HuH-7.5 (cell line): Measurements from ENCODE around the gene FBLN5.

Experiments
- DNase-seq: peaks from one replicate; pipeline ENCODE4 v3.0.0; 2011; ENCODE audit warnings: low spot score

The FBLN5 gene, protein sequence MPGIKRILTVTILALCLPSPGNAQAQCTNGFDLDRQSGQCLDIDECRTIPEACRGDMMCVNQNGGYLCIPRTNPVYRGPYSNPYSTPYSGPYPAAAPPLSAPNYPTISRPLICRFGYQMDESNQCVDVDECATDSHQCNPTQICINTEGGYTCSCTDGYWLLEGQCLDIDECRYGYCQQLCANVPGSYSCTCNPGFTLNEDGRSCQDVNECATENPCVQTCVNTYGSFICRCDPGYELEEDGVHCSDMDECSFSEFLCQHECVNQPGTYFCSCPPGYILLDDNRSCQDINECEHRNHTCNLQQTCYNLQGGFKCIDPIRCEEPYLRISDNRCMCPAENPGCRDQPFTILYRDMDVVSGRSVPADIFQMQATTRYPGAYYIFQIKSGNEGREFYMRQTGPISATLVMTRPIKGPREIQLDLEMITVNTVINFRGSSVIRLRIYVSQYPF

DNA sequence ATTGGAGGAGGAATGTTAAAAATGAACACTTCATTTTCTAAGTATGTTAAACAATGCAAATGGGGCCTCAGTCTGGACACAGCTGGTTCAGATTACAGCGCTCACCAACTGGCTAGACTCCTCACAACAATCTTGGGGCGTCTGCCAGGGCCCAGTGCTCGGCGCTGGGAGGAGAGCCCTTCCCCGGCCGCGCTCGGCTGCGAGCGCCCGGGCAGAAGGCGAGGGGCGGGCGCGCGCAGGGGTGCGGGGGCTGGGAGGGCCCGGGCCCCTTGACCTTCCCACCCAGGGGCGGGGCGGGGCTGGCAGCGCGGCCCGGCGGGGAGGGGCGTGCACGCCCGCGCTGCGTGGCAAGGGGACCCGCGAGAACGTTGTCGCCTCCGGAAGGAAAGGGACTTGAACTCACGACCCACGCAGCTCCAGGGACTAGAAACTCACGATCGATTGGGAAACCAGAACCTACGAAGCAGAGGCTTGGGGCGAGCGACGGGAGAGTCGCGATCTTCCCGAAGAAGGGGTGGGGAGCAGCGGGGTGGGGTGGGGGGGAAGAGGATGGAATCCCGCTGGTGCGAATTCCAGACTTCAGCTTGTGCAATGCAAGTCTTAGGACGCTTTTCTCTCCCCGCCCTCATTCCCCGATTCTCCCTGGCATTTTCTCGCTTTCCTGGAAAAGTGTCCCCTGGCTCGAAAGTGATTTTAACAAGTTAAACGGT, at the start of gene FBLN5:
Gene FBLN5, minus strand, starts transcription at position 220 of the 710 bp plus-strand sequence. CDS start 465 bp downstream, outside the sequence.
- DNase-seq, result no peak

DNA sequence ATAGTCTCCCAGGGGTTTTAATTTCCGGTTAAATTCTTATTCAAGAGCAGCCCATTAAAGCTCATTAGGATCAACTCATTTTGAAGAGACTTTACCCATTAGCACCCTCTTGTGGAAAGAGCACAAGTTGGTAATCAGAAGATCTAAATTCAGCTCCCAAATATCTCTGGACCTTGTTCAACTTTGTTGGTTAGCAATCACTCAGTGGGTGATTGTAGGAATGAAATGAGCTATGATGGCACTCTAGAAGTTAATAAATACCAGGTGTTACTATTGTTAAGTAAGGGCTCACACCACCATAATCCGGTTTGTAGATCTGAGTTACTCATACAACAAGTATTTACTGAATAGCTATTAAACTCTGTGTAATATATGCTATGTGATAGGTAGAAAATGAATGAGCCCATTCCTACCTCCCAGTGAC, 49.5 kb upstream of the FBLN5 start:
- DNase-seq, result peak; percentile 9

DNA sequence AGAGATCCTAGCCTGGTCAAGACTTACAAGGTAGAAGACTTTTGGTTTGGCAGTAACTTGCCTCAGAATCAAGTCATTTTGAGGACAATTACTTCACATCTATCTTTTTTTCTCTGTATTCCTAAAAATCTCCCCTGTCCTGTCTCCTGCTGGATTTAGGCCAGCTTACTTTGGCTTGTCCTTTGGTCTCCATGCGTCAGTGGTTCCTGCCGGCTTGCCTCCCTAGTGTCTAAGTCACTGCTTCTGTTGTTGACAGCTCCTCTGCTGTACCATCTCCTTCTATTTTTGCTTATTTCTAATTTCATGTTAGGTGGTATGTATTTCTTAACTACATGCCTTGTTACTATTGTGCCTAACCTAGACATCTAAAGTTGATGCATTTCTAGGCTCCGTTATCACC, 39.7 kb upstream of the FBLN5 start:
- no peak for DNase-seq

DNA sequence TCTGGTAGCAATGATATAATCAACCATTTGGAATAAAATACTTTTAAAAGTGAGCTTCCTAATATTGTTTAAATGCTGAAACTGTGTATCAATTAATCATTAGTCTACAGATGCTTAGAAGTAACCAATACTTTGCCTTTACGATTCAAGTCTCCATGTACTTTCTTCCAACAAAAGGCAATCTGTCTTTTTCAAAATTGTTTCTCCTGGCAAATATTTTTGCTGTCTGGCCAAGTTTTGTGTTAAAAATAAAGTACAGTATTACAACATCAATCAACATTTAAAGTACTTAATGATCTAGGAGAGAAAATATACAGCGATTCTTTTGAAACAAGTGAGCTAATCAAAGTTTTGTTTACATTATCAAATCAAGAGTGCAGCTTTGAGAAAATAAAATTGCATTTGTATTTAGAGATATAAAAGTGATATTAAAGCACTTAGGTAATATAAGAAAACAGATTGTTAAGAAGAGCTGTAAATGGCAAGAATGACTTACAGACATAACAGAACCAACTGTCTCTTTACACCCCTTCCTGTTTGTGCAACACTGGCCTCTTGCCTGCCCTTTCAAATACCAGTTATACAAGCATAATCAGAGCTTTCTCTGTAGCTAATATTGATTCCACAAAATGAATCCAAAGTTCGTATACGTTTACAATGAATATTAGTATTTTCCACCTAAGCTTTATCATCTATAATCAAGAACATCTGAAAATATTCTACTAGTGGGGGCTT, 38.2 kb upstream of the FBLN5 start:
- DNase-seq, result no peak

DNA sequence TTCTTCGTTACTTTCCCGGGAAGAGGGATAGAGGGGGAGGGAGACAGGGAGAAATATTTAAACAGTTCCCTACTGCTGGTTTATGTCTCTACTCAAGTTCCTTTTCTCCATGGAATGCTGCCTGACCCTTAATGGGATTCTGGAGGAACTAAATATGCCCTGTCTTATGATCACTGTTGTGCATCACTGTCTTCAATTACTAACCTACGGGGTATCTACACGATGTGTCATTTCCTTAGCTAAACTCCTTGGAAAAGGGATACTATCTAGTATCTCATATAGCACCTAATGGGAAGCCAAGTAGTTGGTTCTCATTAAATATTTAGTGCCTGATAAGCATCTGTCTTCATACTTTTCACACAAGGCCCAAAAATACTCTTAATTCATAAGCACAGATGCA, 37.5 kb upstream of the FBLN5 start:
- no peak for DNase-seq

DNA sequence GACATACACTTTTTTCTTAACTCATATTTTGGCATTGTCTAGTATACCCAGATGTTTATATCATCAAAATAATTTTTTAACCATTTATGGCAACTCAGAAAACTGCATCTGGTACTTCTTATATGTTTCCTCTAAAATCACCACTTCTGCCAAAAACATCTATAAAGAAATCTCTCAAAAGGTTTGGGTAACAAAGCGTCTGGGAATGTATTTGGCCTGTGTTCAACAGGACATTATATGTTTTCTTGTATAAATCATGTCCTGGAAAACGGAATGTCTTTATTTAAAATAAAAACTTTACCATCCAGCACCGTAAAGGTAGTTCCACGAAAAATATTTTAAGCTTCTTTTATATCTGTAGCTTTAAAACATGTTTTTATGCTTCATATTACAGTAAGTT, 36.1 kb upstream of the FBLN5 start:
- no peak for DNase-seq

DNA sequence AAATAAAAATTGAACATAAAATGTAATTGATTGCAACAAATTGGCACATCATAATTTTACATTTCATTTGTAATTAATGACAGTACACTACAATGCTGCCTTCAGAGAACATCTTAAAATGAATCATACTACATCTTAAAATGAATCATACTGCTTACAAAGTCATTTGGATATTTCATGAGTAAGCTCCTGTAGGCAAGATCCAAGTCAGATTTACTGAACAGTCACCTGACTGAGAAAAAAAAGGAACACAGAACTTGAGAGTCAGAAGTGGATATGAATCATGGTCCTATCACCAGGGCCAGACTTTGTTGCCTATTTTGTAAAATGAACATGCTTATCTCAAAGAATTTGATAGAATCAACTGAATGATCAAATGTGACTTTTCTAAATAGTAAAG, 32.7 kb upstream of the FBLN5 start:
- DNase-seq, result no peak

DNA sequence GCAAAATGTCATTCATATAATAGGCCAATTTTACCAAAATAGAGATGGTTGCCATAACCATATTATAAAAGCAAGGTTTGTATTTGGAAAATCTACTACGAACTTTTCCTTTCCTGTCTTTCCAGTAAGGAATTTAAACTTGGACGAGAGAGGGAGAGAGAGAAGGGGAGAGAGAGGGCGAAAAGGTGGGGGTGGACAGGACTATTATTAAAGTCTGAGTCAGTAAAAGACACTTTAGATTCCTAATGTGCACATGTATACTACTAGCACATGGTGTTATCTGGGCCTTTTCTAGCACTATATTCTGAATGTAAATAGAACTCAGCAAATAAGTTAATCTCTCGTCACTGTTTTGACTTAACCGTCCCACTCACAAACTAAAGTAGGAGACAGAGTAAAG, 30.4 kb upstream of the FBLN5 start:
- no peak for DNase-seq

DNA sequence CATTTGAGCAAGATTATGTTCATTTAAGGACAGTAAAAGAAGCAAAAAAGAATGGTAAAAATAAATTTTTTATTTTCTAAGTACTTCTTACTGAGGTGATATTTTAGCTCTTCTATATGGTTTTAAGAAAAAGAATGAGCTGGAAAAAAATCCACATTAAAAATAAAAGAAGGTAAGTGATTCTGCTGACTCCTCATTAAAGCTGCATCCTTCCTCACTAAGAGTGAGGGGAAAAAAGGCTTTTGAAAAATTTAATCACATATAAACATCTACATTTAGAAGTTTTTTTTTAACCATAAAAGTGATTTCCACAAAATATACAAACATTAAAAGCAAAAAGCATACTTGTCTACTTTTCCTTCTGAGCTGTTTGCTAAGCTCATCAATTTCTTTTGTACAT, 28.3 kb upstream of the FBLN5 start:
- no peak for DNase-seq

DNA sequence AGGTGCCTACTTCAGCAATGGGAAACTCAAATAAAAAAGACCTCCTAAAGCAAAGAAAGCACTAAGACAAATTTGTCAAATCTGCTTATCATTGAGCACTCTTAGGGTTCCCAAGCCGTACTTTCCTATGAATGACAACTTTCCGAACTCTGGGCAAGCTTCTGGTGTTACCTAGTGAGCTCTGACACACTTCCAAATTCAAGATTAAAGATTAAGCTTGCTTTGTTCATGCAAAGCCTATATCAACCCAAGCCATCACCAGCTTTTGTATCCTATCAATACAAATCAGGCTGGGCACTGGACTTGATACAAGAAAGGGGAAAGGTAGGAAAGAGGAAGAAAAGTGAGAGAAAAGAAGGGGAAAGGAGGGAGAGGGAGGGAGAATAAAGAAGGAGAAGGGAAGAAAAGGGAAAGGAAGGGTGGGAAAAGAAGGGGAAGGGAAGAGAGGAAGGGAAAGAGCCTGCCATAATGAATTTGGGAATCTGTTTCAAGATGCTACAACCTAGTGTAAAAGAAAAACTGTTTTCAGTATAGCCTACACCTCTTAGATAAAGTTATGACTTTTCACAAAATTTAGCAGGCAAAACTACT, 23.8 kb upstream of the FBLN5 start:
- DNase-seq, result no peak

DNA sequence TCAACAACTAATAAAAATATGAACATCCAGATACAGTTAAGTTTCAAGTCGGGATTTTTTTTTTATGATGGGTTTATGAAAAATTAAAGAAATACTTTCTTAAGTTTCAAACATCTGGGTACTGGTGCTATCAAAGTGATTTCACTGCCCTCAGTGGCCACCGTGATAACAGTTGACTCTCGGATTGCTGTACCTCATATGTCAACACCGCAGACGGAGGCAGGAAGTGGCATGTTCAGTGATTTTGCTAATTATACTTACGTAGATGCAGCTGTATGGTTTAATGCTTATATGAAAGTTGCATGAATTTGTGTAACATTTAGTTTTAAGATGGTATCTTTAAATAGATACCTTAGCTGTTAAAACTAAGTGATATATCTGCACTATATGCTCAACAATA, 20.8 kb upstream of the FBLN5 start:
- no peak for DNase-seq

DNA sequence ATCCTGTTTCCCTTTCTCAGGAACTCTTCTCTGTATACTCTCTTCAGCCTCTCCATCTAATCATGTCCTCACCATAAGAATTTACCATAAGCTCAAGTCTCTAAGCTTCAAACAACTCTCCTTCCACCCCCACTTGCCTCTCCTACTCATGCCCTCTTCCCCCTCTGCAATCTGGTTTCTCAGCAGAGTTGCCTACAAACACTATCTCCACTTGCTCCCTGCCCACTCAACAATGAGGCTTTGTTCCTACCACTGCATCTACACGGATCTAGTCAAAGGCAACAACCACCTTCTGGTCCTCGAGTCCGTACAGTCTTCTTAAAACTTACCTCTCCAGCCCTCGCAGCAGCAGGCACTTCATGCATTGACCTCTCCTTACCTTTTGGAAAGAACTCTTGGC, 17.2 kb upstream of the FBLN5 start:
- no peak for DNase-seq

DNA sequence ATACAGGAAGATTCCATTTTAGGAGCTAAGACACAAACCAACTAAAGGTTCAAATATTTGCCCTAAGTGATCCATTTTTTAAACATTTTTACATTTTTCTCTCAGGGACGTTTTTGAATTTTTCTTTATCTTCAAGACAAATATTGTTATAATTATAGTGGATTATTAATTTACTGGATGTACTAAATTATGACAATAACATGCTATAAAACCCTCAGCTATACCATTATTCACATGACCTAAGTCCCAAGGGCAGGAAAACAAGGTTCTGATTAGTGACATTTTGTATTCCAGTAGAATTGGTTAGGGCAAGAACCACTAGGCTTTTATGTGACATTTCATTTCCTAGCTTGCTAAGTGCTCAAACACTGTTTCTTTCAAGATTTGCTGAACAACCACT, 16.5 kb upstream of the FBLN5 start:
- no peak for DNase-seq

DNA sequence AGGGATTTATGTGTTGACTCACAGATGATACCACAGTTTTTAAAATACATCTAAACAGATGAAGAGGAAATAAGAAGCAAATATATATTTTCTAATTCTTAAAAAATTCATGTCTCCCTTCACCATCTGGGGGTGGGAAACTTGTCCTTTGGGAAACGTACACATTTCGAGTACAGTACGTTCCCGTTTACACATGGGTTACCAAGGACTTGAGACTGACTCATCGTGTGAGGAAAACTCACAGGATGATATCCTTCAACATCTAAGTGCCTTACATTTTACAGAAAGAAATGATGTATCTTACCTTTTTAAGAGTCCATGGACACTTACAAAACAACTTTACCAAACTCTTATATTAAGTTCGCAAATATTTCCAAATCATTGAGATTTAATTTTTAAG, 16.0 kb upstream of the FBLN5 start:
- DNase-seq, result no peak

DNA sequence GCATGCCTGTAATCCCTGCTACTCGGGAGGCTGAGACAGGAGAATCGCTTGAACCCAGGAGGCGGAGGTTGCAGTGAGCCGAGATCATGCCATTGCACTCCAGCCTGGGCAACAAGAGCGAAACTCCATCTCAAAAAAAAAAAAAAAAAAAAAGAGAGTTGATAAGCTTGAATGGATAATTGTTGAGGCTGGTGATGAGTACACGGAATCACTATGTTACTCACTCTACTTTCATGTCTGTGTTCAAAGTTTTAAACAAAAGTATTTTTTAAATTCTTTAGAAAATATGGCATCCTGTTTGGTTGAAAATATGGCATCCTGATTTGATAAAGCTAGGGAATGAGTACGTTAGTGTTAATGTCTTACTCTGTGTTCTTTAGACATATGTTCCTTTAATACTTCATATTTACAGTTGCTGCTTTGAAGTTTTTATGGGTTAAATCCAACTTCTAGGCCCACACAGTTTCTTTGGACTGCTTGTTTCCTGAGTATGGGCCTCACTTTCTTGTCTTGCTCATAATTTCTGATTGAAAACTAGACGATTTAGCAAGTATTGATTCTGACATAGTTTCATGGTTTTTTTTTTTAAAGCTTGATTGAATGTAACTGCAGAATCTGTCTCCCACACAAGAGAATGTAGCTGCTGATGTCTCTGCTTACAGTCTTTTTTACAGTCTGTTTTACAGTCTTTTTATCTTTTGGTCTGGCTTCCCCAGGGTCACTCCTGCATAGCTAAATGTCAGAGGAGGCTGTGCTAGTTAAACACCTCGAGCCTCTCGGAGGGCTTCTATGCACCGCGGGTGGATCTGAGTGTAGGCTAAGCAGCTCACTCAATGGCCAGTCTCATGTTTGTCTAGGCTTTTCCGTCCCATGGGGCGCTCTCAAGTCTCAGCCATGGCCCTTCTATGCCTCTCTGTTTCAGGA, 14.1 kb upstream of the FBLN5 start:
- no peak for DNase-seq

DNA sequence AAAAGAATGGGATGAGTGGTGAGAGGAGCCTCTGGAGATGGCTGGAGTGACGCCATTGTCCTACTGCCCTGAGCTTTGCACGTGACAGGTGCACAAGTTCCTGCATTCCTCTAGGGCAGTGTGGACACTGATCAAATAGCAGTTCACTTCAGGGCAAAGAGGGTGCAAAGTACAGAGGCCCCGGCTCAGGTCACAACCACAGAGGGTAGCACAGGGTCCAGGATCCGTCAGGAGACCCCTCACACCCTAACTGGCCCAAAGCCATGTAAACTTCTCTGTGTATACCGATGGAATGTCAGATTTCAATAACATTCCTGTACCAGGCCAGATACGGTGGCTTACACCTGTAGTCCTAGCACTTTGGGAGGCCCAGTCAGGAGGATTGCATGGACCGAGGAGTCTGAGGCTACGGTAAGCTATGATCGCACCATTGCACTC, 10.4 kb upstream of the FBLN5 start:
- DNase-seq, result peak; percentile 45

DNA sequence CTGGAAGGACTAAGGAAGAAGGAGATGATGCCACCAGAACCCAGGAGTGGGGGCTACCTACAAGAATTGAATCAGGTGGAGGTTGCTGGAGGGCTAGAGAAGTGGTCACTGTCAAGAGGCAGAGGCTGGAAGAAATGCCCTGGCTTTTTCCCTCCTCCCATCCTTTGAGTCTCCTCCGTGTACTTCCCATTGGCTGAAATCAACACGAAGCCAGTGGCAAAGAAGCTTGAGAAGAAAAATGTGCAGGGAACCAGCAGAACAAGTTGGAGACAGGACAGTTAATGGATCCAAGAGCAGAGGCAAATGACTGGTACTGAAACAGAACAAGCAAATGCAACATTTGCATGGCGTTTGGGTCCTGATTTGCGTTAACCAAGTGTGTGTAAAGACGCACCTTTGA, 9.1 kb upstream of the FBLN5 start:
- DNase-seq, result no peak

DNA sequence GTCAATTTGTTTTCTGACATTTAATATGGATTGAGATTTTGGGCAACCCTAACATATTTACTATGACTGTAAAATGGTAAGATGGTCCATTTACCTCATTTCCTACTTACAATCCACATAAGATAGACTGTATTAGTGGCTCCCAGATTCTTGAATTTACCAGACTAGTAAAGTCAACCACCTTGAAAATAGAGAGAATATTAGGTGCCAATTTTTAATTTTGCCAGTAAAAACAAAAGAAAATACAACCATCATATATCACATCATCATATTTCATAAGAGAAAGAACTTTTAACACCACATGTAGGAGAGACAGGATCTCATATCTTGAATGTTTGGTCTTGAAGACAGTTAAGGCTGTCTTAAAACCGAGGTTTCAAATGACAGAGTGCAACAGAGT, 7.7 kb upstream of the FBLN5 start:
- no peak for DNase-seq

DNA sequence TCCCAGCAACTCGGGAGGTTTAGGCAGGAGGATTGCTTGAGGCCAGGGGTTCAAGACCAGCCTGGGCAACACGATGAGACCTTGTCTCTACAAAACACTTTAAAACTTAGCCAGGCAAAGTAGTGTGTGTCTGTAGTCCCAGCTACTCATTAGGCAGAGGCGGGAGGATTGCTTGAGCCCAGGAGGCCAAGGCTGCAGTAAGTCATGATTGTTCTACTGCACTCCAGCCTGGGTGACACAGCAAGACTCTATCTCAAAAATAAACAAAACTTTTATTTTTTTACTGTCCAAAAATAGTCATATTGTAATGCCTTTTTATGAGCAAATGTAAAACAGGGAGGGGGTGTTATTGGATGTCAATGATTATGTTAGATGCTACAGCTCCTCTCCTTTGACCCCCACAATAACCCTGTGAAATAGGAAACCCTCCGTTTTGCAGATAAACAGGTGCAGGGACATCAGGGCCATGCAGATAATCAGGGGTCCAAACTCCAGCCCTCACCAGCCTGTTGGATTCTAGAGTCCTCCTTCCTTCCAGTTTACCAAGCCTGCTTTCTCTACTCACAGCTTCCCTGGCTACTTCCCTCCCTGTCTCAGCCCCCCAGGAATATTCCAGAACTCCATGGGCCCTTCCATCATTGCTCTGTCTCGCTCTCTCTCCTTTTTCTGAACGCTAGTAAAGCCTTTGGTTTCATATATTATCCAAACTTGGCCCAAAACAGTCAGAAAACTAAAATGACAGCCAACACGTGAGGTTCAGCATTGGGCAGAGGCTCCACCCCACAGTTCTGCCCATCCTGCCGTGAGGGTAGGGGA, 5.9 kb upstream of the FBLN5 start:
- DNase-seq, result no peak
